HG03439 (cell line): Measurements from ENCODE around the gene IL1RAP.

Experiments
- ATAC-seq: cut with Tn5 transposase; IDR thresholded peaks from one replicate; pipeline ENCODE4 v1.9.1; 2021; ENCODE audit warnings: mild to moderate bottlenecking, moderate library complexity; ENCODE audit not compliant: unreplicated experiment

Gene IL1RAP

DNA sequence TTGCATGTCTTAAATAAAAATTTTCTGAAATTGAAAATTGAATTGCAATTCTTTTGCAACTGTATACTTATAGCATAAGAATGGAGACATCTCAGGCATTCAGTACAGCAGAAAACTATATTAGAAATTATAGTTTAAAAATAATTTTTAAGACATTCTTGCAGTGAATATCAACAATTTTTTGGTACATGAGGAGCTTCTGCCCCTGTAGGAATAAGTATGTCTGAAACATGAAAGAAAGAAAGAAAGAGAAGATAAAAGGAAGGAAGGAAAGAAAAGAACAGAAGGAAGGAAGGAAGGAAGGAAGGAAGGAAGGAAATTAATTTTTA, 183.6 kb downstream of the IL1RAP start:
- no peak for ATAC-seq

GRCh38 chr3:190697901-190698300, 184.0 kb downstream of the IL1RAP start:
- ATAC-seq = no peak

DNA sequence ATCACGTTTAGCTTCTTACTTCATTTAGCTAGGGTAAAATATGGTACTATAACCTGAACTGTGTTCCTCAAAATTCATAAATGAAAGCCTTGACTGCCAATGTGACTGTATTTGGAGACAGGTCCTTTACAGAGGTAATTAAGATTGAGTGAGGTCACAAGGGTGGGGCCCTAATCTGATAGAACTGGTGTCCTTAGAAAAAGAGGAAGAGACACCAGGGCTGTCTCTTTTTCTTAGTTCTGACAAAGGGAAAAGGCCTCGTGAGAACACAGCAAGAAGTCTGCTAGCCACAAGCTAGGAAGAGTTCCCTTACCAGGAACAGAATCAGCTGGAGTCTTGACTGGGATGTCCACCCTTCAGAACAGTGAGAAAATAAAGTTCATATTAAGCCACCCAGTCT, 185.9 kb downstream of the IL1RAP start:
- no peak for ATAC-seq

DNA sequence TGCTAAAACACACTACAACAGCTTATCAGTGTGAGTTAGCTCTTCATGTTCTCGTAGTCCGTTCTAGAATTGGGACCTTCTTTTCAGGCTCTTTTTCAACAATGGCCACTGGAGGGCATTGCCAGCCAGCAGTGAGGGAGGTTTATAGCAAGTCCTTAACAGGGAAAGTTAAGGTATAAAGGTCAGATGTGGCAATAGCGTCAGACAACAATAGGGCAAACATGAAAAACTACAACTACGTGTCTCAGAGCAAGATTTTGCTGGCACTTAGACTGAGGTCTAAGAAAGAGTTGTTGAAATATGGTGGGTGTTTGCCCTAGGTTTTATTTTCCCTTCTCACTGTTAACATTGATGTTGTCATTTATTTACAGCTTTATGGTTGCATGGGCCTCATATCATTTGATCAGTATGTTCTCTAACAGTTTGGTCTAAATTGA, 187.2 kb downstream of the IL1RAP start:
- peak; percentile 51 for ATAC-seq

- no peak for ATAC-seq
Measured at GRCh38 chr3:190706582-190706981, 192.7 kb downstream of the IL1RAP start.
